ENCODE data around the gene RNF224.
A peak's percentile ranks its signal among the peaks of the same experiment; 100 is the strongest.
"Not testable (repeated sequence)": the region's sequence is repeated elsewhere in the genome, so short reads cannot be mapped to it uniquely, and the experiment has no call there.

RNF224 gene

DNA sequence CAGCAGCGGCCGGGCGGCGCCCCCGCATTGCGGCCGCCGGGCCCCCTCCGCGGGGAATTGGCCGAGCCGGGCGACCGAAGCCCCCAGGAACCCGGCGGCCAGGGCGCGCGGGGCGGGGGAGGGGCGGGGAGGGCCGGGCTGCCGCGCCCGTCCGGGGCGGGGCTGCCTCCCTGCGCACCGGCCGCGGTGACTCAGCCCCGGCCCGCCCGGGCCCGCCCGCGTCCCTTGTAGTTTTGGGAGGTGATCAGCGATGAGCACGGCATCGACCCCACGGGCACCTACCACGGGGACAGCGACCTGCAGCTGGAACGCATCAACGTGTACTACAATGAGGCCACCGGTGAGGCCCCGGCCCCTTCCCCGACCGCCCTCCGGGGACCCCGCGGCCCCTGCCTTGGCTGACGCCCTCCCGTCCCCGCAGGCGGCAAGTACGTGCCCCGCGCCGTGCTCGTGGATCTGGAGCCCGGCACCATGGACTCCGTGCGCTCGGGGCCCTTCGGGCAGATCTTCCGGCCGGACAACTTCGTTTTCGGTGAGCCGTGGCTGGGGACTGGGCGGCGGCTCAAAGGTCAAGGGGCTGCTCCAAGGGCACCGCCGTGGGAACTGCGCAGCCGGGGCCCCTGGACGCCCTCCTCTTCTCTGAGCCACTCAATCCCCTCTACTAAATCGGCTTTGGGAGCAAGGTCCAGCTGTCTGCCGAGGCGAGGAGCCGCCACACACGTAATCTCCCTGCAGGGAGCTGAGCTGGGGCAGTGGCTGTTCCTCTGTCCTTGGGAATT lies 14.4 kb downstream of the RNF224 start:
- DNase-seq: no peak

GRCh38 chr9:137242269-137243203 lies 15.2 kb downstream of the RNF224 start:
- no peak for DNase-seq

- DNase-seq: not testable (repeated sequence)
Measured at GRCh38 chr9:137243266-137243625, 15.9 kb downstream of the RNF224 start.

- no peak for DNase-seq
Measured at GRCh38 chr9:137243626-137244485, 16.6 kb downstream of the RNF224 start.

DNA sequence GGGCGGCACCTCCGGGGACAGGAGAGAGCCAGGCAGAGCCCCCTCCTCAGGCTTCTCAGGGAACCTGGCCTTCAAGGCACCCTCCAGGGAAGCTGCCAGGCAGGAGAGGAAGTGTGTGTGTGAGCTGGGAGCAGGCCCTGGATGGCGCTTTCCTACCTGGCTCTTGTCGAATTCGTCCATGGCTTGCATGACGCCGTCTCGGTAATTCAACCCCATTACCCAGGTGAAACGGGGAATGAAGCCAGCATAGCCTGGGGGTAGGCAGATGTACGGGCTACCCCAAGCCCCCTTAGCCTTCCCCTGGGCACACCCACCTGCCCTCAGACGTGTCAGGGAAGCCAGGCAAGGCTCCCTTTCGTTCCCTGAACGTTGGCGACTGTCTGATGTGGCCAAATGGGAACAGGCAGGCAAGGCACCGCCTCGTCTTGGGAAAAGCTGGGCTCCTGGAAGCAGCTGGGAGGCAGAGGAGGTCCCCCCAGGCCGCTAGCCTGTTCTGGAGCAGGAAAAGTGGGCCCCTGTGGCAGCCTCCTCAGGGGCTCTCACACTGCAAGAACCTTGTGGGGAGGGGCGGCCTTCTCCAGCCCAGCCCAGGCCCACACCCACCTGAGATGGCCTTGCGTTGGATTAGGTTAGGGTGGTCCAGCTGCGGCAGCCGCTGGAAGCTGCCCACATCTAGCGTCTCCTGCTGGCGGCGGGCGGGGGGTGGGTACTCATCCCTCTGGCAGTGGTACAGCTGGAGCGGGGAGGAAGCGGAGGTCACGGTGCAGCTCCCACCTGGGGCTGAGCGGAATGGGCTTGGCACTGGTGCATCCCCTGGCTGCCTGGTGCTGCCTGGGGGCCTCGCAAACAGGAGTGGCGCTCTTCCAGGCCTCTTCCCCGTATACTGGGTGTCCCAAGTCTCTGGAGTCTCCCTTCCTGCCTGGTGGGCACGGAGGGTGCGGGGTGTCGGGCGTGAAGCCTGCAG lies 17.5 kb downstream of the RNF224 start:
- no peak for DNase-seq

GRCh38 chr9:137245450-137246421 lies 18.4 kb downstream of the RNF224 start:
- no peak for DNase-seq

GRCh38 chr9:137247135-137247915 lies 20.0 kb downstream of the RNF224 start:
- no peak for DNase-seq

- DNase-seq: no peak
Measured at GRCh38 chr9:137247916-137248175, 20.5 kb downstream of the RNF224 start.

DNA sequence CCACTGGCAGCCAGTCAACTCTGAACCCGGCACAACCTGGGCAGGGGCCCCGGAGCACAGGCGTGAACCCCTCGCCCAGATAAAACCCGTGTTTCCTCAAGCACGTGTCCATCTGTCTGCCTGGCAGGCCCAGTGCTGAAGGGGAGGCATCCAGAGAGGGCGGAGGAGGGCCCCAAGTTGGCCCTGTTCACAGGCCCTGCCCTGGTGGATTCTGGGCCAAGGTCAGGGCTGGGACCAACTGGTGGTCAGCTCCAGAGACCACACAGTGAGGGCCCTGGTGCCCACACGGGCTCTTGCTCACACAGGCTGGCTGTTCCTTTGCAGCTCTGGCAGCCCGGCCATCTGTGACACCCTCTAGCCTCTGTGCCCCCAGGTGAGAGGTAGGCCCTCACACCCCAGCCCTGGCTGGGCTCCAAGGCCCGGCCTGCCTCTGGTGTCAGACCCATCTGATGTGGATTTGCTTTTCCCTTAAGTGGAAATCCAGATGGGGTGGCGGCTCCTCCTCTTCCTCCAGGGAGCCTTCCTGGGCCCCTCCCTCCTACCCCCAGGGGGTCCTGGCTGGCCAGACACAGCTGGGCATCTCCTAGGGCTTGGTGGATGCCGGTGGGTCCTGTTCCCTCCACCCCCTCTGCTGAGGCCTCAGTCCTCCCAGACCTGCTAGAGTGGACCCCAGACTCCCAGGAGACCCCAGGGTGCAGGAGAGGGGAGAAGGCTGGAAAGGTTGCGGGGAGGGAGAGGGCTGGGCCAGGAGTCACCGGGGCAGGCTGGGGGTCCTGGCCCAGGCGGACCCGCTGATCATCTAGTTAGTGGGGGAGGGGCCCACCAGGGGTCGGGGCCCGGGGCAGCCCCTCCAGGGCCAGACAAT lies 23.3 kb downstream of the RNF224 start:
- no peak for DNase-seq

GRCh38 chr9:137251194-137251461 lies 23.8 kb downstream of the RNF224 start, which contains the start of gene STPG3:
Gene STPG3, plus strand, starts transcription at chr9:137251286. Its CDS starts 1 bp downstream, at chr9:137251287.
- no peak for DNase-seq

- no peak for DNase-seq
Measured at GRCh38 chr9:137251490-137252268, 24.4 kb downstream of the RNF224 start.

GRCh38 chr9:137252555-137253506 lies 25.5 kb downstream of the RNF224 start:
- no peak for DNase-seq

DNA sequence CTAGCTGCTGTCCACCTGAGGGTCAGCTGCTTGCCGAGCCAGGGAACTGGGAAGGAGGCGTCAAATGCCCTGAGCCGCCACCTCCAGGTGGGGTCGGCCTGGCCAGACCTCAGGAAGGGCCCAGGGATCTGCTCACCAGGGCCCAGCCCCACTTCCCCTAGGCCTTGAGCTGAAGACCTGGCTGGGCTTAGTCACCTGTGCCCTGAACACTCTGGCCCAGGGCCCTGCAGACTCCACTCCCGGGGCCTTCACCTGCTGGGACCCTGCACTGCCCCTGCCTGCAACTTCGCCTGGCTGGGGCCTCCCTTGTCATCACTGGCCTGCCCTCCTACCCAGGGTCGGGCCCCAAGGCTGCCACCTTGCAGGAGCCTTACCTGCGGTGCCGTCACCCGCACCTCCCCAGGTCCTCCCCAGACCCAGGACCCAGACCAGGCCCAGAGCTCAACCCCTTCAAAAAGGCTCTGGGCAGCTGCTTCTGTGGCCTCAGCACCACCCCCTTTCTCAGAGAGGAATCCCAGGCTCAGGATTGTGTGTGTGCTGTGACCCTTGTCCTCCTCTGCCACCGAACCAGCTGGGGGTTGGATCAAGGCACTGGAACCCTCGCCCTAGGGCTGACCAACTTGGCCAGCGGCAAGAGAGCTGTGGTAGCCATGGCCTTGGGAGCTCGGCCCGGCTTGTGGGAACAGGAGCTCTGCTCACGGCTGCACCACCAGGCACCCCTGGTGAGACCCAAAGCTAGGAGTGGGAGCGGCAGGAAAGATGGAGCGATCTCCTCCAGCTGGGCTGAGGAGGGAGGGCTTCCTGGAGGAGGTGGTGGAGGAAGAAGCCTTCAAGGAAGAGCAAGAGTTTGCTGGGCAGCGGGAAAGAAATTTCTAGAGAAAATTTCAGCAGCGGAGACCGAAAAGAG lies 26.7 kb downstream of the RNF224 start:
- no peak for DNase-seq

- peak; percentile 61 to 90 for DNase-seq
Measured at GRCh38 chr9:137254624-137255447, 27.5 kb downstream of the RNF224 start, which contains the start of gene NELFB. Gene NELFB, plus strand, starts transcription at chr9:137255327.
